Measurements from ENCODE around the gene ZNF438.
"Not testable (repeated sequence)": the region's sequence is repeated elsewhere in the genome, so short reads cannot be mapped to it uniquely, and the experiment has no call there.

Gene ZNF438

GRCh38 chr10:31062856-31063255 lies 31.2 kb upstream of the ZNF438 start:
- no peak for ATAC-seq
- DNase-seq, result no peak
- no peaks in the 10 kb centered on the region for H3K4me1 Mint-ChIP-seq
- H3K27me3 Mint-ChIP-seq, result peaks cover 15% of the 10 kb centered on the region
- H3K27ac Mint-ChIP-seq, result no peak overlapping the region
- no peak overlapping the region for H3K4me3 Mint-ChIP-seq
- no peaks in the 10 kb centered on the region for H3K9me3 Mint-ChIP-seq

GRCh38 chr10:31061941-31062340 lies 30.3 kb upstream of the ZNF438 start:
- DNase-seq, result no peak
- Mint-ChIP-seq H3K27ac (no peak overlapping the region), H3K4me3 (no peak overlapping the region), H3K4me1 (no peaks in the 10 kb centered on the region), H3K27me3 (peaks cover 15% of the 10 kb centered on the region), H3K9me3 (no peaks in the 10 kb centered on the region)
- ATAC-seq, result no peak

GRCh38 chr10:31058795-31059703 lies 27.4 kb upstream of the ZNF438 start:
- no peak overlapping the region for H3K27ac Mint-ChIP-seq
- no peak for DNase-seq
- peaks cover 2% of the 10 kb centered on the region for H3K27me3 Mint-ChIP-seq
- no peaks in the 10 kb centered on the region for H3K9me3 Mint-ChIP-seq
- no peak for ATAC-seq
- H3K4me1 Mint-ChIP-seq, result no peaks in the 10 kb centered on the region
- H3K4me3 Mint-ChIP-seq, result no peak overlapping the region

GRCh38 chr10:31056678-31057077 lies 25.0 kb upstream of the ZNF438 start:
- not testable (repeated sequence) for DNase-seq, ATAC-seq, H3K4me1 Mint-ChIP-seq, H3K27me3 Mint-ChIP-seq, H3K27ac Mint-ChIP-seq, H3K9me3 Mint-ChIP-seq
- H3K4me3 Mint-ChIP-seq, result peak overlapping the region in 1 of 2 donors; percentile 33

GRCh38 chr10:31055573-31056251 lies 24.0 kb upstream of the ZNF438 start:
- H3K4me3 Mint-ChIP-seq, result no peak overlapping the region
- no peaks in the 10 kb centered on the region for H3K27me3 Mint-ChIP-seq
- peaks cover 7% of the 10 kb centered on the region in 2 donors for H3K9me3 Mint-ChIP-seq
- no peaks in the 10 kb centered on the region for H3K4me1 Mint-ChIP-seq
- ATAC-seq, result no peak
- no peak for DNase-seq
- H3K27ac Mint-ChIP-seq, result no peak overlapping the region

GRCh38 chr10:31051703-31052102 lies 20.0 kb upstream of the ZNF438 start:
- peaks cover 7 to 12% of the 10 kb centered on the region in 2 donors for H3K9me3 Mint-ChIP-seq
- no peak for DNase-seq
- no peak overlapping the region for H3K27ac Mint-ChIP-seq
- H3K4me3 Mint-ChIP-seq, result no peak overlapping the region
- ATAC-seq, result no peak
- no peaks in the 10 kb centered on the region for H3K4me1 Mint-ChIP-seq
- peaks cover 7% of the 10 kb centered on the region for H3K27me3 Mint-ChIP-seq

GRCh38 chr10:31042670-31043069 lies 11.0 kb upstream of the ZNF438 start:
- no peak overlapping the region for H3K4me3 Mint-ChIP-seq
- H3K4me1 Mint-ChIP-seq, result no peaks in the 10 kb centered on the region
- no peak overlapping the region for H3K27ac Mint-ChIP-seq
- peaks cover 7% of the 10 kb centered on the region for H3K27me3 Mint-ChIP-seq
- H3K9me3 Mint-ChIP-seq, result peaks cover 0 to 16% of the 10 kb centered on the region in 2 donors
- ATAC-seq (no peak), DNase-seq (no peak)

- no peaks in the 10 kb centered on the region for H3K4me1 Mint-ChIP-seq
- ATAC-seq, result no peak
- H3K4me3 Mint-ChIP-seq, result no peak overlapping the region
- DNase-seq, result no peak
- peaks cover 0 to 10% of the 10 kb centered on the region in 2 donors for H3K9me3 Mint-ChIP-seq
- H3K27ac Mint-ChIP-seq, result no peak overlapping the region
- H3K27me3 Mint-ChIP-seq, result no peaks in the 10 kb centered on the region
Observed at GRCh38 chr10:31041011-31041410, 9.3 kb upstream of the ZNF438 start.

GRCh38 chr10:31039006-31039405 lies 7.3 kb upstream of the ZNF438 start:
- H3K9me3 Mint-ChIP-seq, DNase-seq, H3K27ac Mint-ChIP-seq, H3K27me3 Mint-ChIP-seq, H3K4me1 Mint-ChIP-seq, H3K4me3 Mint-ChIP-seq, ATAC-seq: not testable (repeated sequence)

GRCh38 chr10:31037749-31038148 lies 6.1 kb upstream of the ZNF438 start:
- Mint-ChIP-seq H3K27me3 (no peaks in the 10 kb centered on the region), H3K27ac (no peak overlapping the region), H3K4me1 (peaks cover 3% of the 10 kb centered on the region), H3K9me3 (no peaks in the 10 kb centered on the region), H3K4me3 (no peak overlapping the region)
- ATAC-seq (no peak), DNase-seq (no peak)

- DNase-seq (no peak), ATAC-seq (no peak)
- no peaks in the 10 kb centered on the region for H3K27me3 Mint-ChIP-seq
- H3K27ac Mint-ChIP-seq, result no peak overlapping the region
- no peaks in the 10 kb centered on the region for H3K9me3 Mint-ChIP-seq
- H3K4me1 Mint-ChIP-seq, result peaks cover 10% of the 10 kb centered on the region
- H3K4me3 Mint-ChIP-seq, result no peak overlapping the region
Observed at GRCh38 chr10:31036209-31036608, 4.5 kb upstream of the ZNF438 start.

- Mint-ChIP-seq H3K27ac (no peak overlapping the region), H3K27me3 (no peaks in the 10 kb centered on the region), H3K4me1 (peaks cover 16% of the 10 kb centered on the region), H3K4me3 (no peak overlapping the region), H3K9me3 (no peaks in the 10 kb centered on the region)
- DNase-seq (no peak), ATAC-seq (no peak)
Observed at GRCh38 chr10:31035266-31035798, 3.7 kb upstream of the ZNF438 start.

GRCh38 chr10:31034098-31034909 lies 2.6 kb upstream of the ZNF438 start:
- ATAC-seq (no peak), DNase-seq (no peak)
- H3K4me1 Mint-ChIP-seq, result peaks cover 20% of the 10 kb centered on the region
- H3K27me3 Mint-ChIP-seq, result no peaks in the 10 kb centered on the region
- H3K4me3 Mint-ChIP-seq, result no peak overlapping the region
- H3K9me3 Mint-ChIP-seq, result no peaks in the 10 kb centered on the region
- H3K27ac Mint-ChIP-seq, result no peak overlapping the region

- Mint-ChIP-seq H3K9me3 (no peaks in the 10 kb centered on the region), H3K4me1 (peaks cover 26% of the 10 kb centered on the region), H3K27ac (no peak overlapping the region), H3K27me3 (no peaks in the 10 kb centered on the region), H3K4me3 (peak overlapping the region; percentile 40 to 90)
- DNase-seq, result no peak
- no peak for ATAC-seq
Observed at GRCh38 chr10:31033147-31033546, 1.5 kb upstream of the ZNF438 start.
